Measurements from ENCODE around the gene ABTB2.

DNA sequence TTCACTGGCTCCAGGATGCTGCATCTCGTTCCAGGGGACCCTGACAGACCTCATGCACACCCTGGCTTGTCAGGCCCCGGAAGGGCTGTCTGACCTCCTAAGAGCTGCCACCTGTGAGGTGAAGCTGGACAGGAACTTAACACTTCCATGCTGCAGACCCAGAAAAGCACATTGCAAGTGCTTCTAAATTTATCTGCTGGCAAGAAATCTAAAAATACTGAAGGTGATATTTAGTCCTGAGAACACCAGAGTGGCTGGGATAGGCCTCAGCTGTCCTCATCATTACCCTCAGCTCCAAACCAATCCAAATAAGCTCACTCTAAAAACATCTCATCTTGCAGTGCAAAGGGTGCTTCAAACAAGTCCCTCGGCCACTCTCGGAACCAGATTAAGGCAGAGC, 46.7 kb downstream of the ABTB2 start:
- TF ChIP-seq, protein P1, sequence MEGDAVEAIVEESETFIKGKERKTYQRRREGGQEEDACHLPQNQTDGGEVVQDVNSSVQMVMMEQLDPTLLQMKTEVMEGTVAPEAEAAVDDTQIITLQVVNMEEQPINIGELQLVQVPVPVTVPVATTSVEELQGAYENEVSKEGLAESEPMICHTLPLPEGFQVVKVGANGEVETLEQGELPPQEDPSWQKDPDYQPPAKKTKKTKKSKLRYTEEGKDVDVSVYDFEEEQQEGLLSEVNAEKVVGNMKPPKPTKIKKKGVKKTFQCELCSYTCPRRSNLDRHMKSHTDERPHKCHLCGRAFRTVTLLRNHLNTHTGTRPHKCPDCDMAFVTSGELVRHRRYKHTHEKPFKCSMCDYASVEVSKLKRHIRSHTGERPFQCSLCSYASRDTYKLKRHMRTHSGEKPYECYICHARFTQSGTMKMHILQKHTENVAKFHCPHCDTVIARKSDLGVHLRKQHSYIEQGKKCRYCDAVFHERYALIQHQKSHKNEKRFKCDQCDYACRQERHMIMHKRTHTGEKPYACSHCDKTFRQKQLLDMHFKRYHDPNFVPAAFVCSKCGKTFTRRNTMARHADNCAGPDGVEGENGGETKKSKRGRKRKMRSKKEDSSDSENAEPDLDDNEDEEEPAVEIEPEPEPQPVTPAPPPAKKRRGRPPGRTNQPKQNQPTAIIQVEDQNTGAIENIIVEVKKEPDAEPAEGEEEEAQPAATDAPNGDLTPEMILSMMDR (conservative IDR thresholded peaks at IDR 0.05 in 1 of 2, IDR thresholded peaks at IDR 0.05 in 1 of 2; ENCODE audit: low read depth in 1 of 2, low read length in 2 of 2), result no peak
- no peak for TF ChIP-seq EZH2 (IDR thresholded peaks at IDR 0.05; ENCODE audit: low read length, missing control alignments)
